IMR-90 (cell line): ENCODE measurements around the gene SPHK1. TPM values are rescaled to one million over a fixed set of nuclear protein-coding genes. Genes with fewer than 3 reads are reported as not detected.
A peak's percentile ranks its signal among the peaks of the same experiment; 100 is the strongest.

ENCODE experiments used
- ATAC-seq: fragments of 200-7000 bp; cut with Tn5 transposase; 2 replicates; pipeline ENCODE4 v1.9.1; 2020; ENCODE audit warnings: low read depth, mild to moderate bottlenecking, moderate library complexity
- BruUV-seq: library from RNA; stranded (reverse); fragments of 400-500 nt; replicated peaks from 2 replicates; lab custom pipeline; 2021; lab: Mats Ljungman, UMichigan
- CTCF ChIA-PET: fragments of 300-600 bp; formaldehyde crosslinking; extraction: SDS; loops from one replicate; lab custom pipeline; 2021; ENCODE audit warnings: antibody characterized with exemption; lab: Yijun Ruan, JAX
- POLR2A ChIA-PET: fragments of 300-600 bp; sonication (Branson Sonifier 250); formaldehyde crosslinking; loops from one replicate; lab custom pipeline; 2022; ENCODE audit warnings: antibody characterized with exemption; ENCODE audit not compliant: unreplicated experiment; lab: Charles Lee
- DNase-seq: peaks from one replicate; pipeline ENCODE4 v3.0.0; 2013
- H2AFZ ChIP-seq: replicated peaks from 2 replicates; pipeline ENCODE3; 2013; ENCODE audit warnings: low read length, mild to moderate bottlenecking; ENCODE audit not compliant: poor library complexity
- H2AK5ac ChIP-seq: 2 replicates; pipeline ENCODE4 v1.6.1; 2013; ENCODE audit warnings: low read depth, low read length, inconsistent platforms
- H2AK9ac ChIP-seq: replicated peaks from 2 replicates; pipeline ENCODE3; 2013; ENCODE audit warnings: mild to moderate bottlenecking, low read depth, low read length, moderate library complexity; ENCODE audit not compliant: poor library complexity
- H2BK120ac ChIP-seq: 2 replicates; pipeline ENCODE4 v1.6.1; 2013; ENCODE audit warnings: low read depth, low read length, inconsistent platforms
- H2BK15ac ChIP-seq: 3 replicates; pipeline ENCODE4 v1.6.1; 2013; ENCODE audit warnings: low read depth, low read length, inconsistent platforms
- H2BK20ac ChIP-seq: 2 replicates; pipeline ENCODE4 v1.6.1; 2013; ENCODE audit warnings: low read depth, mild to moderate bottlenecking, inconsistent platforms, low read length, moderate library complexity
- H2BK5ac ChIP-seq: 2 replicates; pipeline ENCODE4 v1.6.1; 2013; ENCODE audit warnings: mild to moderate bottlenecking, low read depth, low read length, inconsistent platforms; ENCODE audit not compliant: poor library complexity, severe bottlenecking
- H3K14ac ChIP-seq: replicated peaks from 2 replicates; pipeline ENCODE4 v1.6.1; 2013; ENCODE audit warnings: low read depth, low read length, inconsistent platforms
- H3K18ac ChIP-seq: 2 replicates; pipeline ENCODE4 v1.6.1; 2013; ENCODE audit warnings: low read depth, low read length, control low read depth
- H3K23ac ChIP-seq: 2 replicates; pipeline ENCODE4 v1.6.1; 2013; ENCODE audit warnings: low read depth, low read length, inconsistent platforms
- H3K27ac ChIP-seq: 2 replicates; pipeline ENCODE4 v1.5.1; 2013; ENCODE audit warnings: mild to moderate bottlenecking, control low read depth, low read length; ENCODE audit not compliant: insufficient read depth
- H3K27me3 ChIP-seq: 2 replicates; pipeline ENCODE4 v1.6.1; 2013; ENCODE audit warnings: low read length; ENCODE audit not compliant: control insufficient read depth, insufficient read depth
- H3K36me3 ChIP-seq: 2 replicates; pipeline ENCODE4 v1.6.1; 2013; ENCODE audit warnings: low read length, mixed read lengths; ENCODE audit not compliant: control insufficient read depth, insufficient read depth
- H3K4ac ChIP-seq: 2 replicates; pipeline ENCODE4 v1.6.1; 2013; ENCODE audit warnings: low read depth, low read length, inconsistent platforms
- H3K4me1 ChIP-seq: 2 replicates; pipeline ENCODE4 v1.6.1; 2013; ENCODE audit warnings: low read length, mixed read lengths; ENCODE audit not compliant: control insufficient read depth, insufficient read depth
- H3K4me2 ChIP-seq: 2 replicates; pipeline ENCODE4 v1.6.1; 2013; ENCODE audit warnings: low read depth, mild to moderate bottlenecking, control low read depth, low read length, moderate library complexity
- H3K4me3 ChIP-seq: 2 replicates; pipeline ENCODE4 v1.5.1; 2013; ENCODE audit warnings: low read depth, mild to moderate bottlenecking, control low read depth, low read length, moderate library complexity; ENCODE audit not compliant: insufficient read depth
- H3K56ac ChIP-seq: 2 replicates; pipeline ENCODE4 v1.6.1; 2013; ENCODE audit warnings: low read length, inconsistent platforms; ENCODE audit not compliant: insufficient read depth; ENCODE audit errors: extremely low read depth
- H3K79me1 ChIP-seq, 2 experiments: 2 replicates each; pipeline ENCODE4 v1.6.1; 2013; ENCODE audit warnings: low read length in 2 of 2, inconsistent platforms in 1 of 2, low read depth in 1 of 2
- H3K9ac ChIP-seq: 2 replicates; pipeline ENCODE4 v1.6.1; 2013; ENCODE audit warnings: low read depth, low read length, control low read depth
- H3K9me1 ChIP-seq: 2 replicates; pipeline ENCODE4 v1.6.1; 2013; ENCODE audit warnings: low read length, inconsistent platforms; ENCODE audit not compliant: insufficient read depth
- H3K9me3 ChIP-seq: 2 replicates; pipeline ENCODE4 v1.6.1; 2013; ENCODE audit warnings: low read length; ENCODE audit not compliant: control insufficient read depth, insufficient read depth
- H4K20me1 ChIP-seq: 2 replicates; pipeline ENCODE4 v1.6.1; 2013; ENCODE audit warnings: low read length, inconsistent platforms; ENCODE audit not compliant: insufficient read depth
- H4K5ac ChIP-seq: 2 replicates; pipeline ENCODE4 v1.6.1; 2013; ENCODE audit warnings: mild to moderate bottlenecking, low read depth, low read length, control low read depth
- H4K8ac ChIP-seq, 2 experiments: 2 replicates each; pipeline ENCODE4 v1.6.1; 2013; ENCODE audit warnings: low read depth in 2 of 2, low read length in 2 of 2, control low read depth in 1 of 2, inconsistent platforms in 1 of 2
- H4K91ac ChIP-seq: 2 replicates; pipeline ENCODE4 v1.6.1; 2013; ENCODE audit warnings: low read depth, low read length, inconsistent platforms; ENCODE audit not compliant: insufficient read depth
- BHLHE40 ChIP-seq: fragments of 150-350 bp; IDR thresholded peaks from 2 replicates; pipeline ENCODE4 v1.6.1; 2016; ENCODE audit warnings: mild to moderate bottlenecking, low read depth, low read length
- CEBPB ChIP-seq: IDR thresholded peaks from 2 replicates; pipeline ENCODE4 v1.6.1; 2012; ENCODE audit warnings: low read depth, low read length, improper control_type of control experiment
- CHD1 ChIP-seq: IDR thresholded peaks from 2 replicates; pipeline ENCODE4 v1.6.1; 2012; ENCODE audit warnings: low read depth, low read length, improper control_type of control experiment
- CTCF ChIP-seq: conservative IDR thresholded peaks from 2 replicates; pipeline ENCODE4 v1.5.1; 2012; ENCODE audit warnings: mild to moderate bottlenecking, low read depth, low read length, improper control_type of control experiment
- ELK1 ChIP-seq: fragments of 150-350 bp; IDR thresholded peaks from 2 replicates; pipeline ENCODE4 v1.6.1; 2016; ENCODE audit warnings: low read depth, mild to moderate bottlenecking, low read length, moderate library complexity, borderline replicate concordance
- FOS ChIP-seq: fragments of 150-350 bp; IDR thresholded peaks from 2 replicates; pipeline ENCODE4 v1.6.1; 2016; ENCODE audit warnings: low read depth, low read length
- MAZ ChIP-seq: IDR thresholded peaks from 2 replicates; pipeline ENCODE4 v1.6.1; 2012; ENCODE audit warnings: low read depth, mild to moderate bottlenecking, low read length, improper control_type of control experiment, moderate library complexity, borderline replicate concordance
- MXI1 ChIP-seq: IDR thresholded peaks from 2 replicates; pipeline ENCODE4 v1.6.1; 2012; ENCODE audit warnings: low read depth, mild to moderate bottlenecking, low read length, moderate library complexity, borderline replicate concordance
- NFE2L2 ChIP-seq: fragments of 150-350 bp; IDR thresholded peaks from 2 replicates; pipeline ENCODE4 v1.6.1; 2016; ENCODE audit warnings: low read depth, mild to moderate bottlenecking, low read length
- POLR2A ChIP-seq: IDR thresholded peaks from 2 replicates; pipeline ENCODE4 v1.6.1; 2012; ENCODE audit warnings: mild to moderate bottlenecking, low read depth, low read length
- RCOR1 ChIP-seq: IDR thresholded peaks from 2 replicates; pipeline ENCODE4 v1.6.1; 2012; ENCODE audit warnings: mild to moderate bottlenecking, low read length, improper control_type of control experiment; ENCODE audit not compliant: insufficient replicate concordance
- RFX5 ChIP-seq: IDR thresholded peaks from 2 replicates; pipeline ENCODE4 v1.8.0; 2012; ENCODE audit warnings: low read depth, mild to moderate bottlenecking, low read length, moderate library complexity
- SMC3 ChIP-seq: fragments of 150-350 bp; IDR thresholded peaks from 2 replicates; pipeline ENCODE4 v1.6.1; 2016; ENCODE audit warnings: low read depth, mild to moderate bottlenecking, antibody characterized with exemption, low read length, moderate library complexity
- USF2 ChIP-seq: fragments of 150-350 bp; IDR thresholded peaks from 2 replicates; pipeline ENCODE4 v1.6.1; 2017; ENCODE audit warnings: mild to moderate bottlenecking, antibody characterized with exemption, low read length, low read depth
- WGBS, 2 experiments: methylation state at CpG; one replicate each; pipeline versions ENCODE4 v1.1.5 to v1.1.7; 2013; ENCODE audit warnings: missing lambda C conversion rate in 2 of 2; ENCODE audit not compliant: insufficient read length in 1 of 2; ENCODE audit errors: extremely low coverage in 2 of 2; 5-methylcytosine and 5-hydroxymethylcytosine counted together
- dilution Hi-C: fragments of 300-500 bp; cut with HindIII; formaldehyde crosslinking; loops from one replicate; pipeline ENCODE4 v1.14.3; 2018; ENCODE audit warnings: low sequenced_read_pairs; ENCODE audit not compliant: unreplicated experiment
- in situ Hi-C: fragments of 300-500 bp; cut with MboI; formaldehyde crosslinking; loops from 3 replicates; pipeline ENCODE4 v1.14.3; 2019; ENCODE audit warnings: low sequenced_read_pairs, inconsistent platforms, mixed read lengths
- intact Hi-C: fragments of 100-400 bp; cut with micrococcal nuclease; formaldehyde crosslinking; loops from 2 replicates; pipeline ENCODE4 v1.10.0; 2022
- polyA plus RNA-seq, 3 experiments: library from polyadenylated mRNA; depleted of rRNA; stranded (reverse); fragments of >200 nt; gene quantifications; 2 replicates each; pipeline ENCODE4 v1.2.3, GENCODE V29; 2012; ENCODE audit warnings: low replicate concordance in 1 of 3
- total RNA-seq: library from RNA; depleted of rRNA; stranded (reverse); fragments of >200 nt; gene quantifications from 2 replicates; pipeline ENCODE4 v1.2.3, GENCODE V29; 2012

The SPHK1 gene
- total and polyA plus RNA-seq, 2 of the 4 experiments (the other 2 are of a cell fraction), result 44.4 to 82.7 TPM

- no peak overlapping the region for H4K8ac ChIP-seq
- intact Hi-C loops, result loop anchor here (1.0 kb wide), 2 partner anchors 50 to 98 kb away; no protein-coding TSS in a partner anchor
- H2AK9ac ChIP-seq, result peak overlapping the region; percentile 42
- ChIA-PET POLR2A (no interaction called here), CTCF (interaction anchor here (1.5 to 1.9 kb wide), 2 partner anchors 10 to 51 kb away, joined by 6 to 8 read pairs; no protein-coding TSS in a partner anchor)
- peaks cover 56% of the 10 kb centered on the region for H4K20me1 ChIP-seq
- no peak overlapping the region for H4K5ac ChIP-seq
- H2AFZ ChIP-seq, result no peak overlapping the region
- H2AK5ac ChIP-seq, result no peak overlapping the region
- DNase-seq, result peak; percentile 39
- H2BK120ac ChIP-seq, result no peak overlapping the region
- in situ Hi-C loops, result loop anchor here (10.0 kb wide), 1 partner anchor 97 kb away; the partner anchor contains the start of gene RHBDF2
- no peaks in the 10 kb centered on the region for H3K9me3 ChIP-seq
- no peak overlapping the region for H3K56ac ChIP-seq
- dilution Hi-C loops, result no loop called here
- no peak overlapping the region for H3K27ac ChIP-seq
- H3K27me3 ChIP-seq, result no peaks in the 10 kb centered on the region
- BruUV-seq, result no TSS peak
- no peak overlapping the region for H3K18ac ChIP-seq
- H3K9me1 ChIP-seq, result peaks cover 3% of the 10 kb centered on the region
- H3K4me3 ChIP-seq, result no peak overlapping the region
- H3K4me1 ChIP-seq, result peaks cover 7% of the 10 kb centered on the region; the same call in 1 of the 2 replicates
- H3K79me1 ChIP-seq, result peaks cover 31 to 77% of the 10 kb centered on the region in 2 experiments; a peak in 3 of 4 replicates
- no peak overlapping the region for H3K4ac ChIP-seq
- H3K23ac ChIP-seq, result no peak overlapping the region
- no peak overlapping the region for H3K4me2 ChIP-seq
- peak; percentile 42; the same call in 1 of the 2 replicates for ATAC-seq
- peaks cover 16% of the 10 kb centered on the region for H3K36me3 ChIP-seq
- no peak overlapping the region for H2BK5ac ChIP-seq
- no peak overlapping the region for H2BK20ac ChIP-seq
- H2BK15ac ChIP-seq, result no peak overlapping the region
- no peak overlapping the region for H3K14ac ChIP-seq
- 98% methylated on average over 9 of the region's 12 CpGs; no CpG with 5 or more reads in 1 of the 2 experiments for WGBS, 2 experiments
- no peak overlapping the region for H4K91ac ChIP-seq
- H3K9ac ChIP-seq, result no peak overlapping the region
- TF ChIP-seq RCOR1, result no peak
- no peak for TF ChIP-seq POLR2A
- TF ChIP-seq CTCF, result peak; percentile 76
- TF ChIP-seq RFX5, result no peak
- TF ChIP-seq FOS, result no peak
- TF ChIP-seq CHD1, result no peak
- peak; percentile 84 for TF ChIP-seq SMC3
- TF ChIP-seq NFE2L2, result no peak
- TF ChIP-seq USF2, result no peak
- TF ChIP-seq ELK1, result no peak
- no peak for TF ChIP-seq MXI1
- TF ChIP-seq BHLHE40, result no peak
- TF ChIP-seq MAZ, result no peak
- no peak for TF ChIP-seq CEBPB
Observed at GRCh38 chr17:76408037-76408849, 23.8 kb downstream of the SPHK1 start.
